ENCODE results near the gene TRANK1. TPM values are rescaled to one million over a fixed set of nuclear protein-coding genes. Genes with fewer than 3 reads are reported as not detected.

The TRANK1 gene
- total and polyA plus RNA-seq, 2 of the 4 experiments (the other 2 are of a cell fraction), result 7.9 to 12.7 TPM

- no peaks in the 10 kb centered on the region; the same call in 1 of the 2 replicates for H3K9me1 ChIP-seq (ENCODE audit: insufficient read depth, low read length)
- no CpG with 5 or more reads among the region's 3 CpGs for WGBS, 2 experiments (ENCODE audit: extremely low coverage in 2 of 2, insufficient read length in 1 of 2)
- peaks cover 6% of the 10 kb centered on the region; the same call in 1 of the 2 replicates for H3K4me1 ChIP-seq (ENCODE audit: control insufficient read depth, insufficient read depth, low read length)
- no peak overlapping the region for H3K27ac ChIP-seq (ENCODE audit: insufficient read depth, low read length)
- H2BK20ac ChIP-seq (ENCODE audit: low read depth, low read length), result peak overlapping the region; percentile 54
- dilution Hi-C loops (cut with HindIII; ENCODE audit: low sequenced_read_pairs, unreplicated experiment) (no loop called here), intact Hi-C loops (cut with micrococcal nuclease) (loop anchor here (1.0 to 2.0 kb wide), 5 partner anchors 54 to 229 kb away; no protein-coding TSS in a partner anchor), in situ Hi-C loops (cut with MboI; ENCODE audit: low sequenced_read_pairs) (loop anchor here (5.0 kb wide), 1 partner anchor 231 kb away; no protein-coding TSS in a partner anchor)
- no peaks in the 10 kb centered on the region for H3K36me3 ChIP-seq (ENCODE audit: control insufficient read depth, insufficient read depth, low read length)
- H3K4ac ChIP-seq (ENCODE audit: low read depth, low read length), result peak overlapping the region; percentile 9; the same call in 1 of the 2 replicates
- peak; percentile 93 for DNase-seq
- peak overlapping the region; percentile 12; the same call in 1 of the 2 replicates for H4K5ac ChIP-seq (ENCODE audit: low read depth, low read length)
- ChIA-PET POLR2A (ENCODE audit: unreplicated experiment) (interaction anchor here (0.6 kb wide), 1 partner anchor 181 kb away, joined by 3 read pairs; no protein-coding TSS in a partner anchor), CTCF (interaction anchor here (0.6 to 3.5 kb wide), 18 partner anchors 12 to 240 kb away, joined by 3 to 39 read pairs (median 4); partner anchors contain the start of gene TRANK1)
- no peaks in the 10 kb centered on the region for H4K20me1 ChIP-seq (ENCODE audit: insufficient read depth, low read length)
- H3K9ac ChIP-seq (ENCODE audit: low read depth, low read length), result no peak overlapping the region
- H2BK5ac ChIP-seq (ENCODE audit: low read depth, low read length, poor library complexity, severe bottlenecking), result peak overlapping the region; percentile 88
- H2AFZ ChIP-seq (replicated peaks; ENCODE audit: low read length, poor library complexity), result no peak overlapping the region
- H4K91ac ChIP-seq (ENCODE audit: insufficient read depth, low read depth, low read length), result no peak overlapping the region
- no peaks in the 10 kb centered on the region for H3K27me3 ChIP-seq (ENCODE audit: control insufficient read depth, insufficient read depth, low read length)
- H3K14ac ChIP-seq (replicated peaks; ENCODE audit: low read depth, low read length), result no peak overlapping the region
- peak overlapping the region; percentile 79; the same call in 1 of the 2 replicates for H3K18ac ChIP-seq (ENCODE audit: low read depth, low read length)
- H3K56ac ChIP-seq (ENCODE audit: extremely low read depth, insufficient read depth, low read length), result no peak overlapping the region
- TF ChIP-seq BHLHE40 (IDR thresholded peaks at IDR 0.05; ENCODE audit: low read depth, low read length), result peak; percentile 40; the same call in 1 of the 2 replicates
- peak; percentile 32; the same call in 1 of the 2 replicates for TF ChIP-seq NFE2L2 (IDR thresholded peaks at IDR 0.05; ENCODE audit: low read depth, low read length)
- no peak for TF ChIP-seq RAD21 (IDR thresholded peaks at IDR 0.05; ENCODE audit: low read length)
- TF ChIP-seq CEBPB (IDR thresholded peaks at IDR 0.05; ENCODE audit: low read depth, low read length), result peak; percentile 80
- TF ChIP-seq FOS (IDR thresholded peaks at IDR 0.05; ENCODE audit: low read depth, low read length), result peak; percentile 98
- TF ChIP-seq CHD1 (IDR thresholded peaks at IDR 0.05; ENCODE audit: low read depth, low read length), result no peak
- H3K23ac ChIP-seq (ENCODE audit: low read depth, low read length), result no peak overlapping the region
- peak; percentile 65 for ATAC-seq (ENCODE audit: low read depth)
- no peak overlapping the region for H2AK9ac ChIP-seq (replicated peaks; ENCODE audit: low read depth, low read length, poor library complexity)
- H2BK15ac ChIP-seq (ENCODE audit: low read depth, low read length), result no peak overlapping the region
- H2AK5ac ChIP-seq (ENCODE audit: low read depth, low read length), result no peak overlapping the region
- peak overlapping the region; percentile 22; the same call in 1 of the 2 replicates for H2BK120ac ChIP-seq (ENCODE audit: low read depth, low read length)
- H3K4me3 ChIP-seq (ENCODE audit: insufficient read depth, low read depth, low read length), result no peak overlapping the region
- H4K8ac ChIP-seq (ENCODE audit: low read depth in 2 of 2, low read length in 2 of 2), result 0 out of 4 replicates have a peak overlapping the region, but pooled peaks of 1 of the 2 experiments have one; percentile 28
- no peaks in the 10 kb centered on the region for H3K79me1 ChIP-seq (ENCODE audit: low read depth in 1 of 2, low read length in 2 of 2)
- no TSS peak for BruUV-seq (replicated peaks)
- peak overlapping the region; percentile 48 for H3K4me2 ChIP-seq (ENCODE audit: low read depth, low read length)
- no peaks in the 10 kb centered on the region for H3K9me3 ChIP-seq (ENCODE audit: control insufficient read depth, insufficient read depth, low read length)
Measured at GRCh38 chr3:36957862-36958686, 13.2 kb upstream of the TRANK1 start.

Data from IMR-90 (cell line).